K562 (cell line): Measurements from ENCODE around the gene OR5AN1.

Experiments
- CHCHD3 ChIP-seq: fragments of 250-450 bp; sonication (Bioruptor Pico); IDR thresholded peaks from 2 replicates; pipeline ENCODE4 v2.1.2; 2022; ENCODE audit warnings: mild to moderate bottlenecking
- CHD4 ChIP-seq: fragments of 200-600 bp; sonication (generic); IDR thresholded peaks from 3 replicates; pipeline ENCODE4 v1.6.1; 2012; ENCODE audit warnings: low read depth, mild to moderate bottlenecking, mixed read lengths, low read length, inconsistent platforms; ENCODE audit not compliant: insufficient read depth, insufficient replicate concordance, poor library complexity, severe bottlenecking
- EZH2 ChIP-seq: IDR thresholded peaks from 2 replicates; pipeline ENCODE4 v1.6.1; 2012; ENCODE audit warnings: low read depth, mild to moderate bottlenecking, inconsistent platforms, low read length, borderline replicate concordance
- GTF2F1 ChIP-seq: IDR thresholded peaks from 2 replicates; pipeline ENCODE4 v1.6.1; 2011; ENCODE audit warnings: low read depth, low read length, improper control_type of control experiment
- POLR2AphosphoS5 ChIP-seq: IDR thresholded peaks from 2 replicates; pipeline ENCODE4 v1.6.1; 2011; ENCODE audit warnings: mild to moderate bottlenecking, low read depth, low read length, moderate library complexity; ENCODE audit not compliant: control insufficient read depth, insufficient read depth
- PURB ChIP-seq: sonication (generic); formaldehyde crosslinking; IDR thresholded peaks from 2 replicates; pipeline ENCODE4 v1.9.0; 2021; ENCODE audit warnings: low read depth, mild to moderate bottlenecking, missing genetic modification reagents
- RAD51 ChIP-seq: fragments of 450-650 bp; IDR thresholded peaks from 2 replicates; pipeline ENCODE4 v1.7.1; 2016; ENCODE audit warnings: low read depth, mild to moderate bottlenecking, borderline replicate concordance
- RFX5 ChIP-seq: IDR thresholded peaks from 2 replicates; pipeline ENCODE4 v1.6.1; 2011; ENCODE audit warnings: low read depth, mild to moderate bottlenecking, improper control_type of control experiment, low read length
- ZNF282 ChIP-seq: sonication (generic); formaldehyde crosslinking; IDR thresholded peaks from 2 replicates; pipeline ENCODE4 v1.8.1; 2023; ENCODE audit warnings: missing genetic modification reagents

GRCh38 chr11:59417023-59417422, 58.3 kb downstream of the OR5AN1 start:
- TF ChIP-seq EZH2 = no peak
- no peak for TF ChIP-seq POLR2AphosphoS5
- TF ChIP-seq ZNF282 (CRISPR knock-in tag) = no peak
- no peak for TF ChIP-seq GTF2F1
- no peak for TF ChIP-seq CHD4
- no peak for TF ChIP-seq PURB (CRISPR knock-in tag)
- TF ChIP-seq CHCHD3 (CRISPR knock-in tag) = no peak
- no peak for TF ChIP-seq RFX5
- TF ChIP-seq RAD51 = no peak
